Prostate gland (tissue), 2 donors: ENCODE results near the gene CCDC90B.

Experiments
- CTCF ChIP-seq, 4 experiments: fragments of 200-600 bp in 2 of 4; fragments of 450-650 bp in 2 of 4; sonication (generic) in 2 of 4; IDR thresholded peaks; 1 replicate in 3 of 4; 2 replicates in 1 of 4; pipeline ENCODE4 v1.5.1; 2016 to 2019; ENCODE audit warnings: antibody characterized with exemption in 4 of 4, mild to moderate bottlenecking in 2 of 4, moderate library complexity in 2 of 4
- POLR2A ChIP-seq: fragments of 450-650 bp; IDR thresholded peaks from one replicate; pipeline ENCODE4 v1.6.1; 2016; ENCODE audit warnings: antibody characterized with exemption, mild to moderate bottlenecking
- POLR2AphosphoS5 ChIP-seq: sonication (generic); formaldehyde crosslinking; IDR thresholded peaks from one replicate; pipeline ENCODE4 v1.6.1; 2017; ENCODE audit warnings: antibody characterized with exemption

GRCh38 chr11:83302151-83302550 lies 16.0 kb upstream of the CCDC90B start:
- TF ChIP-seq CTCF (IDR thresholded peaks at IDR 0.05) (no peak), POLR2A (no peak), POLR2AphosphoS5 (no peak)
